ENCODE data around the gene PREP.

The PREP gene

GRCh38 chr6:105310371-105310770 lies 92.5 kb downstream of the PREP start:
- H3K27me3 ChIP-seq (ENCODE audit: insufficient read depth, poor library complexity, severe bottlenecking): no peaks in the 10 kb centered on the region
- DNase-seq (ENCODE audit: low read depth in 1 of 2, low spot score in 1 of 2): no peak
- no peak overlapping the region for H3K4me3 ChIP-seq (replicated peaks; ENCODE audit: insufficient read depth, low read length)
- no peak for TF ChIP-seq CTCF (IDR thresholded peaks at IDR 0.05; ENCODE audit: insufficient read depth, low read length)
- TF ChIP-seq POLR2AphosphoS5 (IDR thresholded peaks at IDR 0.05; ENCODE audit: low read depth): no peak
- TF ChIP-seq SPI1 (IDR thresholded peaks at IDR 0.05; ENCODE audit: borderline replicate concordance, low read depth): no peak
- no peak for TF ChIP-seq GABPA (IDR thresholded peaks at IDR 0.05; ENCODE audit: low read depth)
- TF ChIP-seq REST (IDR thresholded peaks at IDR 0.05; ENCODE audit: insufficient replicate concordance, low read depth): no peak
- H3K27ac ChIP-seq (replicated peaks): no peak overlapping the region

- TF ChIP-seq REST (IDR thresholded peaks at IDR 0.05; ENCODE audit: insufficient replicate concordance, low read depth) (no peak), CTCF (IDR thresholded peaks at IDR 0.05; ENCODE audit: insufficient read depth, low read length) (no peak), SPI1 (IDR thresholded peaks at IDR 0.05; ENCODE audit: borderline replicate concordance, low read depth) (no peak), GABPA (IDR thresholded peaks at IDR 0.05; ENCODE audit: low read depth) (no peak), POLR2AphosphoS5 (IDR thresholded peaks at IDR 0.05; ENCODE audit: low read depth) (no peak)
- no peaks in the 10 kb centered on the region for H3K27me3 ChIP-seq (ENCODE audit: insufficient read depth, poor library complexity, severe bottlenecking)
- no peak overlapping the region for H3K4me3 ChIP-seq (replicated peaks; ENCODE audit: insufficient read depth, low read length)
- no peak overlapping the region for H3K27ac ChIP-seq (replicated peaks)
- no peak for DNase-seq (ENCODE audit: low read depth in 1 of 2, low spot score in 1 of 2)
Observed at GRCh38 chr6:105308840-105309239, 94.0 kb downstream of the PREP start.

GRCh38 chr6:105305521-105305920 lies 97.4 kb downstream of the PREP start:
- TF ChIP-seq CTCF (IDR thresholded peaks at IDR 0.05; ENCODE audit: insufficient read depth, low read length): no peak
- TF ChIP-seq POLR2AphosphoS5 (IDR thresholded peaks at IDR 0.05; ENCODE audit: low read depth): no peak
- TF ChIP-seq REST (IDR thresholded peaks at IDR 0.05; ENCODE audit: insufficient replicate concordance, low read depth): no peak
- no peak for TF ChIP-seq GABPA (IDR thresholded peaks at IDR 0.05; ENCODE audit: low read depth)
- no peak for TF ChIP-seq SPI1 (IDR thresholded peaks at IDR 0.05; ENCODE audit: borderline replicate concordance, low read depth)
- no peak for DNase-seq (ENCODE audit: low read depth in 1 of 2, low spot score in 1 of 2)
- no peak overlapping the region for H3K27ac ChIP-seq (replicated peaks)
- no peaks in the 10 kb centered on the region for H3K27me3 ChIP-seq (ENCODE audit: insufficient read depth, poor library complexity, severe bottlenecking)
- H3K4me3 ChIP-seq (replicated peaks; ENCODE audit: insufficient read depth, low read length): no peak overlapping the region
